Uterus (tissue), 4 donors: ENCODE results near the gene GOLGA3. TPM values are rescaled to one million over a fixed set of nuclear protein-coding genes. Genes with fewer than 3 reads are reported as not detected.

Experiments
- DNase-seq, 2 donors: peaks; one replicate each; pipeline ENCODE4 v3.0.0-alpha.2; 2019 to 2020
- H3K27ac ChIP-seq, 2 donors: fragments of 200-600 bp; sonication (generic); 1 replicate in 1 of 2; 2 replicates in 1 of 2; pipeline ENCODE4 v1.5.1; 2016 to 2018
- H3K27me3 ChIP-seq, 2 donors: fragments of 200-600 bp; sonication (generic); one replicate each; pipeline ENCODE4 v1.5.1; 2018 to 2019; ENCODE audit warnings: control low read depth in 1 of 2
- H3K36me3 ChIP-seq, 2 donors: fragments of 200-600 bp; sonication (generic); one replicate each; pipeline ENCODE4 v1.5.1; 2019; ENCODE audit warnings: control low read depth in 1 of 2
- H3K4me1 ChIP-seq, 2 donors: fragments of 200-600 bp; sonication (generic); one replicate each; pipeline ENCODE4 v1.5.1; 2018 to 2019; ENCODE audit warnings: control low read depth in 1 of 2
- H3K4me3 ChIP-seq, 2 donors: fragments of 200-600 bp; sonication (generic); 1 replicate in 1 of 2; 2 replicates in 1 of 2; pipeline ENCODE4 v1.5.1; 2018 to 2019; ENCODE audit warnings: mild to moderate bottlenecking in 1 of 2
- H3K9me3 ChIP-seq, 2 donors: fragments of 200-600 bp; sonication (generic); one replicate each; pipeline ENCODE4 v1.5.1; 2019; ENCODE audit warnings: control low read depth in 1 of 2
- POLR2A ChIP-seq, 2 donors: fragments of 450-650 bp; IDR thresholded peaks; one replicate each; pipeline ENCODE4 v1.6.1; 2016; ENCODE audit warnings: antibody characterized with exemption in 2 of 2, mild to moderate bottlenecking in 1 of 2, moderate library complexity in 1 of 2
- intact Hi-C: fragments of 100-400 bp; cut with DNase I; formaldehyde crosslinking; loops from one replicate; pipeline ENCODE4 v1.15.1; 2023; ENCODE audit warnings: low total_unique reads
- total RNA-seq, 4 donors: library from RNA; depleted of rRNA in 3 of 4; stranded (reverse); fragments of >200 nt in 3 of 4; gene quantifications; one replicate each; pipeline versions ENCODE4 v1.1.0 to v1.2.4, GENCODE V29; 2014 to 2023
- TF ChIP-seq, protein P1 (sequence below), 4 experiments: fragments of 200-600 bp in 2 of 4; fragments of 450-650 bp in 2 of 4; sonication (generic) in 2 of 4; IDR thresholded peaks; one replicate each; pipeline ENCODE4 v1.5.1; 2016 to 2019; ENCODE audit warnings: antibody characterized with exemption in 4 of 4, mild to moderate bottlenecking in 2 of 4, moderate library complexity in 1 of 4
- donor health status: DM: yes; HTN: yes; CAD: no.

Gene GOLGA3
- total RNA-seq, 4 donors from 2014 or later: 46.2 to 138 (median 90.1) TPM

DNA sequence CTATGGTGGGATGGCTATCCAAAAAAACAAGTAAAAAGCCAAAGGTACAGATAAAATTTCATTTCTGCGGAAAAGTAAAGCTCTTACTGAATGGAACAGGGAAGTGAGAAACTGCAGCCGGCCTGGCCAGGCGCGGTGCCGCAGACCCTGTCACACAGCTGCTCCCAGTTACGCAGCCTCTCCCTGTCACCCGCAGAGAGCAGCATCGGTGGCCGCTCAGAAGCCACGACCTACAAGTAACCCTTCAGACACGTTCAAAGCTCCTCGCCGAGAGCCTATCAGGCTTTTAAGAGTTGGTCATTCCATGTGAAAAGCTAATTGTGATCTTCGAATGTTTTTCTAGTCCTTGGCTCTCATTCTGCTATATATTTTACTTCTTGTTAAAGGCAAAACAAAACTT, 56.1 kb downstream of the GOLGA3 start:
- H3K27ac ChIP-seq: no peak overlapping the region
- no peaks in the 10 kb centered on the region for H3K4me1 ChIP-seq
- intact Hi-C loops: no loop called here
- no peaks in the 10 kb centered on the region for H3K27me3 ChIP-seq
- H3K36me3 ChIP-seq: no peaks in the 10 kb centered on the region
- no peak overlapping the region for H3K4me3 ChIP-seq
- no peak for DNase-seq
- TF ChIP-seq, protein P1, sequence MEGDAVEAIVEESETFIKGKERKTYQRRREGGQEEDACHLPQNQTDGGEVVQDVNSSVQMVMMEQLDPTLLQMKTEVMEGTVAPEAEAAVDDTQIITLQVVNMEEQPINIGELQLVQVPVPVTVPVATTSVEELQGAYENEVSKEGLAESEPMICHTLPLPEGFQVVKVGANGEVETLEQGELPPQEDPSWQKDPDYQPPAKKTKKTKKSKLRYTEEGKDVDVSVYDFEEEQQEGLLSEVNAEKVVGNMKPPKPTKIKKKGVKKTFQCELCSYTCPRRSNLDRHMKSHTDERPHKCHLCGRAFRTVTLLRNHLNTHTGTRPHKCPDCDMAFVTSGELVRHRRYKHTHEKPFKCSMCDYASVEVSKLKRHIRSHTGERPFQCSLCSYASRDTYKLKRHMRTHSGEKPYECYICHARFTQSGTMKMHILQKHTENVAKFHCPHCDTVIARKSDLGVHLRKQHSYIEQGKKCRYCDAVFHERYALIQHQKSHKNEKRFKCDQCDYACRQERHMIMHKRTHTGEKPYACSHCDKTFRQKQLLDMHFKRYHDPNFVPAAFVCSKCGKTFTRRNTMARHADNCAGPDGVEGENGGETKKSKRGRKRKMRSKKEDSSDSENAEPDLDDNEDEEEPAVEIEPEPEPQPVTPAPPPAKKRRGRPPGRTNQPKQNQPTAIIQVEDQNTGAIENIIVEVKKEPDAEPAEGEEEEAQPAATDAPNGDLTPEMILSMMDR (IDR thresholded peaks at IDR 0.05): no peak
- no peak for TF ChIP-seq POLR2A (IDR thresholded peaks at IDR 0.05)
- H3K9me3 ChIP-seq: no peaks in the 10 kb centered on the region

DNA sequence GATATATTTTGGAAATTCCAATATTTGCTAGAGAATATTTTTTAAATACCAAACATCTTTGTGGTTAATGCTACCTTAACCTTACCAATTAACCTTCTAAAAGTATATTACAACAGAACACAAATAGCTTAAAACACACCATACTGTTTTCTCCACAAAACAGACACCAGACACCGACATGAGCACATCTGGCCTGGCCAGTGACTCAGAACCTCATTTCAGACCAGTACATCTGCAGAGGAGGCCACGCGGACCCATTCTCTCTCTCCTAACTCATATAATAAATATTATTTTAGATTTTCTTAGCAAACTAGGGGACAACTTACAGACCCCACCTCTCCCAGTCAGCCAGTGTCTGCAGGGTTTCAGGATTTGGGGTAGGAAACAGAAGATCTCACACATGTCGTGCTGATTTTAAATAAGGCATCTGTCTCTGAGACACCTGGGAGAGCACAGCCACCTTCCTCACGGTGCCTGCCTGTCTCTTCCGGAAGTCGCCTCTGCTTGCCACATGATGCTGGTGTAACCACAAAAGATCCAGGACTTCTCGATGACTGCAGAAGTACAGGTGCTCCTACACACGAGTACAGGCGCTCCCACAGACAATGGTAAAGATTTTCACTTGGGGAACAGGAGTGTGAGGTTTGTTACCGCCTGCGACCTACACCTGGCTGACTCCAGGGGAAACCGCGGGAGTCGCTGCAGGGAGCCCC, 57.4 kb downstream of the GOLGA3 start:
- Histone ChIP-seq H3K4me3 (no peak overlapping the region), H3K27ac (no peak overlapping the region), H3K27me3 (no peaks in the 10 kb centered on the region), H3K9me3 (no peaks in the 10 kb centered on the region), H3K4me1 (no peaks in the 10 kb centered on the region), H3K36me3 (no peaks in the 10 kb centered on the region)
- intact Hi-C loops: no loop called here
- TF ChIP-seq, protein P1 (IDR thresholded peaks at IDR 0.05): no peak
- no peak for TF ChIP-seq POLR2A (IDR thresholded peaks at IDR 0.05)
- DNase-seq: no peak

DNA sequence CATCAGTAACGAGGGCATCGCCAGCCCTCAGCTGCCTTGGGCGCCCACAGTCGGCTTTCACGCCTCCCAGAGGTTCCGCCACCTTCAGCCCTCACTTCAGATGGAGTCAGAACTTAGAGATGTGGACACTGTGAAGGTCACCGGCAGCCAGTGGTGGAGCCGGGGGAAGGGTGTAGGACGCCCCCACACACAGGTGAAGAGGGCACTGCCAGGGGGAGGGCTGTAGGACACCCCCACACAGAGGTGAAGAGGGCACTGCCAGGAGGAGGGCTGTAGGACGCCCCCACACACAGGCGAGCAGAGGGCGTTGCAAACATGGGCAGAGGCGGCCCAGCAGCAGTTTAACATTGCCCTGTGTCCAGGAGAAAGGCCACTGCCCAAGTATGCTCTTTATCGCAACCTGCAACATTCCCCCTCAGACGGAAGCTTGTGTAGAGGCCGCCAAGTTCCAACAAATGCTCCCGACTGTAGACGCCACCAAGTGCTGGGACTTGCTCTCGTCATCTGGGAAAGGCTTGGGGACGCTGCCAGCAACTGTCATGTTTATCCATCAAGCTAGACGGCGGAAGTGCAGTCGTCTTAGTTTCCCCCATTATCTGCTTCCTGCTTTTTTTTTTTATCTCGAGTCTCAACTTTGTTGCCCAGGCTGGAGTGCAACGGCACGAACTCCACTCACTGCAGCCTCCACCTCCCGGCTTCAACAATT, 62.1 kb downstream of the GOLGA3 start:
- Histone ChIP-seq H3K27me3 (no peaks in the 10 kb centered on the region), H3K27ac (no peak overlapping the region), H3K4me3 (no peak overlapping the region), H3K4me1 (no peaks in the 10 kb centered on the region), H3K36me3 (no peaks in the 10 kb centered on the region), H3K9me3 (no peaks in the 10 kb centered on the region)
- TF ChIP-seq, protein P1 (IDR thresholded peaks at IDR 0.05): no peak
- TF ChIP-seq POLR2A (IDR thresholded peaks at IDR 0.05): no peak
- intact Hi-C loops: no loop called here
- DNase-seq: no peak

DNA sequence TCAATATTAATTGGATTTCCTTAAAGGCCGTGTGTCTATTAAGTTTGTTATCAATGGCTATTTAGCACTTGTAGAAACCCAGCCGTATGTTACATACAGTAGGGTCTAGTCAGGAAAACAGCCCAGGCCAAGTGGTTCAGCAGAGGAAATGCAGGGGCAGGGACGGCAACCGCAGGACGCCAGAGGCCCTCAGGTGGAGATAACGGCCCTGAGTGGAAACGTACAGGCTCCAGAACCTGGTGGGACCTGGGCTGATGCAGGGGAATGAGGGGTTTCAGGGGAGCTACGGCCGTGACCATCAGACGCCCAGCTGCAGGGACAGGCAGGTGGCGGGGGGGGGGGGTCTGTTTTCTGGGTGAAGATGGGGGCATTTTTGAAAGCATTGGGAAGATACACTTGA, 63.3 kb downstream of the GOLGA3 start:
- intact Hi-C loops: no loop called here
- Histone ChIP-seq H3K9me3 (no peaks in the 10 kb centered on the region), H3K36me3 (no peaks in the 10 kb centered on the region), H3K27me3 (no peaks in the 10 kb centered on the region), H3K4me1 (peaks cover 0 to 2% of the 10 kb centered on the region in 2 donors), H3K4me3 (no peak overlapping the region), H3K27ac (no peak overlapping the region)
- no peak for DNase-seq
- no peak for TF ChIP-seq POLR2A (IDR thresholded peaks at IDR 0.05)
- TF ChIP-seq, protein P1 (IDR thresholded peaks at IDR 0.05): no peak

DNA sequence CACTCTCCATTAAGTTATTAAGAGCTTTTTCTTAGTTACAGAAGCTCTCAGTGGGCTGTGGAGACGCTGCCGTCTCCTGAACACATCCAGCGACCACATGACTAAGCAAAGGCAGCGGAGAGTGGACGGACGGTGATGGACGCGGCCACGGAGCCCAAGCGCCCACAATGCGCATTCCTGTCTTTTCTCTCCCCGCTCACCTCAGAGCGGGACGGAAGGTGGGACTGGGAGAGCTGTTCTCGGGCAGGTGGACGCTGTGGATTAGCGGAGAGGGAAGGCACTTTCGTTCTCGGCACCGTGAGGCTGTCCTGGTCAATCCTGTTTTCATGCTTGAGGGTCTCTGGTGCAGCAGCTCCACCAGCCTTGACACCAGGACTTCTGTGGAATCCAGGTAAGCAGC, 64.4 kb downstream of the GOLGA3 start:
- DNase-seq: no peak
- Histone ChIP-seq H3K9me3 (no peaks in the 10 kb centered on the region), H3K4me3 (no peak overlapping the region), H3K27me3 (no peaks in the 10 kb centered on the region), H3K36me3 (no peaks in the 10 kb centered on the region), H3K27ac (no peak overlapping the region), H3K4me1 (peaks cover 0 to 5% of the 10 kb centered on the region in 2 donors)
- intact Hi-C loops: no loop called here
- TF ChIP-seq POLR2A (IDR thresholded peaks at IDR 0.05): no peak
- TF ChIP-seq, protein P1 (IDR thresholded peaks at IDR 0.05): no peak
